GM18511 (cell line): ENCODE data around the gene ISG20L2.
"Not testable (repeated sequence)": the region's sequence is repeated elsewhere in the genome, so short reads cannot be mapped to it uniquely, and the experiment has no call there.

Experiments
- ATAC-seq: cut with Tn5 transposase; IDR thresholded peaks from one replicate; pipeline ENCODE4 v1.9.1; 2021; ENCODE audit warnings: mild to moderate bottlenecking, moderate library complexity; ENCODE audit not compliant: unreplicated experiment

The ISG20L2 gene

GRCh38 chr1:156728599-156729462, at the start of gene ISG20L2:
TSS of gene ISG20L2 (minus strand) at chr1:156728766. CDS start at chr1:156727652, 1,114 bp downstream.
- peak; percentile 93 for ATAC-seq

- no peak for ATAC-seq
These were observed 49.0 kb upstream of the ISG20L2 start for GRCh38 chr1:156777573-156777972.

GRCh38 chr1:156776942-156777341, 48.4 kb upstream of the ISG20L2 start:
- ATAC-seq = no peak

GRCh38 chr1:156775799-156776198, 47.2 kb upstream of the ISG20L2 start:
- ATAC-seq = no peak

- no peak for ATAC-seq
These were observed 45.0 kb upstream of the ISG20L2 start for GRCh38 chr1:156773607-156774006.

GRCh38 chr1:156772728-156773497, 44.3 kb upstream of the ISG20L2 start:
- ATAC-seq = no peak

- no peak for ATAC-seq
These were observed 43.7 kb upstream of the ISG20L2 start for GRCh38 chr1:156772222-156772621.

- no peak for ATAC-seq
These were observed 40.2 kb upstream of the ISG20L2 start for GRCh38 chr1:156768610-156769295.

GRCh38 chr1:156767879-156768604, 39.5 kb upstream of the ISG20L2 start:
- no peak for ATAC-seq

- ATAC-seq = peak; percentile 92
These were observed 38.7 kb upstream of the ISG20L2 start, which contains the start of gene PRCC for GRCh38 chr1:156767101-156767878. TSS of gene PRCC (plus strand) at chr1:156767535. CDS start at chr1:156767772, 237 bp downstream.

- ATAC-seq = peak; percentile 39
These were observed 37.9 kb upstream of the ISG20L2 start for GRCh38 chr1:156766298-156767100.

- ATAC-seq = no peak
These were observed 37.1 kb upstream of the ISG20L2 start for GRCh38 chr1:156765666-156766065.

GRCh38 chr1:156765136-156765535, 36.6 kb upstream of the ISG20L2 start:
- ATAC-seq = not testable (repeated sequence)

- no peak for ATAC-seq
These were observed 32.2 kb upstream of the ISG20L2 start for GRCh38 chr1:156760796-156761104.

- ATAC-seq = no peak
These were observed 31.7 kb upstream of the ISG20L2 start for GRCh38 chr1:156760092-156760795.

GRCh38 chr1:156757572-156758253, 29.1 kb upstream of the ISG20L2 start:
- ATAC-seq = not testable (repeated sequence)

- ATAC-seq = no peak
These were observed 27.8 kb upstream of the ISG20L2 start for GRCh38 chr1:156756355-156756754.

GRCh38 chr1:156755527-156755950, 27.0 kb upstream of the ISG20L2 start:
- ATAC-seq = no peak
